Activated naive CD4-positive, alpha-beta T cell treated with anti-CD3 and anti-CD28 coated beads for 36 hours (primary cell): Measurements from ENCODE around the gene STX10. TPM values are rescaled to one million over a fixed set of nuclear protein-coding genes. Genes with fewer than 3 reads are reported as not detected.
"Not testable (repeated sequence)": the region's sequence is repeated elsewhere in the genome, so short reads cannot be mapped to it uniquely, and the experiment has no call there.

ENCODE experiments used
- CTCF ChIA-PET: fragments of 350-600 bp; sonication (Branson Sonifier 250); formaldehyde crosslinking; loops from one replicate; lab custom pipeline; 2021; ENCODE audit warnings: antibody characterized with exemption; lab: Charles Lee
- DNase-seq: peaks from one replicate; pipeline ENCODE4 v3.0.0-alpha.2; 2020
- H3K27ac Mint-ChIP-seq: one replicate; pipeline ENCODE4 v1.8.0; 2021; ENCODE audit warnings: mild to moderate bottlenecking, mixed read lengths
- H3K27me3 Mint-ChIP-seq: one replicate; pipeline ENCODE4 v1.8.0; 2021; ENCODE audit warnings: low read depth, mixed read lengths
- H3K36me3 Mint-ChIP-seq: one replicate; pipeline ENCODE4 v1.8.0; 2021; ENCODE audit warnings: low read depth, mixed read lengths
- H3K4me1 Mint-ChIP-seq: one replicate; pipeline ENCODE4 v1.8.0; 2021; ENCODE audit warnings: low read depth, mixed read lengths
- H3K4me3 Mint-ChIP-seq: one replicate; pipeline ENCODE4 v1.8.0; 2021; ENCODE audit warnings: mild to moderate bottlenecking, moderate library complexity, mixed read lengths
- H3K9me3 Mint-ChIP-seq: one replicate; pipeline ENCODE4 v1.8.0; 2021; ENCODE audit warnings: mixed read lengths
- intact Hi-C: fragments of 100-400 bp; cut with micrococcal nuclease; formaldehyde crosslinking; loops from one replicate; pipeline ENCODE4 v1.15.1; 2023
- total RNA-seq, 2 experiments: library from RNA; stranded (reverse); gene quantifications; one replicate each; pipeline ENCODE4 v1.2.3, GENCODE V29; 2021

The STX10 gene, protein sequence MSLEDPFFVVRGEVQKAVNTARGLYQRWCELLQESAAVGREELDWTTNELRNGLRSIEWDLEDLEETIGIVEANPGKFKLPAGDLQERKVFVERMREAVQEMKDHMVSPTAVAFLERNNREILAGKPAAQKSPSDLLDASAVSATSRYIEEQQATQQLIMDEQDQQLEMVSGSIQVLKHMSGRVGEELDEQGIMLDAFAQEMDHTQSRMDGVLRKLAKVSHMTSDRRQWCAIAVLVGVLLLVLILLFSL
- total RNA-seq = 10 to 100 TPM; 48.3 to 48.9 TPM

DNA sequence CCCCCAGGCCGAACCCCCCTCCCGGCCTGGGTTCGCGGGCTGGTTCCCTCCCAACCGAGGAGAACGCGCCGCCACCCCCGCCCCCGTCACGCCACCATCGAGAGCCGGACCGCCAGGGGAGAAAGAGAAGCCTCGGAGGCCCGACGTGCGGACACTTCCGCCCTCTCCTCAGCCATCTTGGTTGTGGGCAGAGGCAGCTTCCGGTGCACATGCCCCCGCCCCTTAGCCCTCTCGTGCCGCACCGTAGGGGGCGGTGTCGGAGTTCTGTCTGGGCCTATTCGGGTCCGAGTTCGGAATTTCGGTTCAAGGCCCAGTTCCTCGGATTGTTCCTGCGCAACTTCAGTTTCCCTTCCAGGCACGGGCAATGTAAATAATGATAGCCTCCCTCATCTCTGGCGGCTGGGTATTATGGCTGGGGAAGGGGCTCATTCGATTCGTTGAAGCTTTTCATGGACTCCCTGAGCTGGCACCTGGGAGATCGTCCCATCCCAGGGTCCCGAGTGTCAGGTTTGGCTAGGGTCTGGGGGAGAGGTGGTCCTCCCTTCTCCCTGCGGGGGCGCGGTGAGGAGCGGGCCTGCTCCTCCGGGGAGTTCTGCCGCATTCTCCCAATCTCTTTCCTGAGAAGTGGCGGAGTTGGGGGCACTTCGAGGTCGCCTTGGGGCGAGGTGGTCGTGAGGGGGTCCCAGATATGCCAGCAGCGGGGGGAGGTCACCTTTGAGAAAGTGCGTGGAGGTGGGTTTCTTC, at the start of gene STX10, which contains the start of gene IER2:
TSS of gene STX10 (minus strand) at position 189 of the 744 bp plus-strand sequence. CDS start 202 bp downstream, outside the sequence.
TSS of gene IER2 (plus strand) at position 225 of the 744 bp plus-strand sequence. CDS start 2,776 bp downstream, outside the sequence.
- peaks cover 29% of the 10 kb centered on the region for H3K36me3 Mint-ChIP-seq

DNA sequence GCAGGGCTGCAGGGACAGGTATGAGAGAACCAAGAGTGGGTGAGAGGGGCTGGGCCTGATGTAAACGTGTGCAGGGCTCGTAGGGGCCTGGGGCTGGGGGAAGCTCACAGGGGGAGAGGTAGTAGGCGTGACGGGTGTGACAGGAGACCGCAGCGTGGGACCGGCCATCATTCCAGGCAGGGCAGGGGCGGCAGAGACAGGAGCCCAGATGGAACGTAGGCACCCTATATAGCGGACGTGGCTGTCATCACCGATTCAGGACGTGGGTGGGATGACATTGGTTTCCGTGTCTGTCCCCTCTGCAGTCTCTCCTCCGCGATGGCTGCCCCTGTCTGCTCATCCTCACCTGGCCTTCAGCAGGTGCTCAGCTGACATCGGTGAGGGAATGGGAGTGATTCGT, 48.5 kb upstream of the STX10 start:
- Mint-ChIP-seq H3K4me3 (no peak overlapping the region), H3K27me3 (no peaks in the 10 kb centered on the region), H3K9me3 (no peaks in the 10 kb centered on the region), H3K4me1 (peaks cover 14% of the 10 kb centered on the region), H3K27ac (no peak overlapping the region), H3K36me3 (no peaks in the 10 kb centered on the region)
- DNase-seq = no peak
- CTCF ChIA-PET = interaction anchor here (0.7 kb wide), 1 partner anchor 633 kb away, joined by 4 read pairs; no protein-coding TSS in a partner anchor
- intact Hi-C loops = no loop called here

More for the DNA sequence above, at the start of gene STX10, which contains the start of gene IER2:
- Mint-ChIP-seq H3K27me3 (no peaks in the 10 kb centered on the region), H3K27ac (peak within 1 kb of the TSS; percentile 98), H3K4me1 (peaks cover 19% of the 10 kb centered on the region), H3K4me3 (peak within 1 kb of the TSS; percentile 99), H3K9me3 (no peaks in the 10 kb centered on the region)
- CTCF ChIA-PET = interaction anchor here (0.8 to 1.1 kb wide), 2 partner anchors 46 to 55 kb away, joined by 3 read pairs; no protein-coding TSS in a partner anchor
- intact Hi-C loops = loop anchor here (1.0 to 5.0 kb wide), 8 partner anchors 16 to 1232 kb away; partner anchors contain the start of genes ADGRE5 and TRIR
- peak; percentile 96 for DNase-seq

DNA sequence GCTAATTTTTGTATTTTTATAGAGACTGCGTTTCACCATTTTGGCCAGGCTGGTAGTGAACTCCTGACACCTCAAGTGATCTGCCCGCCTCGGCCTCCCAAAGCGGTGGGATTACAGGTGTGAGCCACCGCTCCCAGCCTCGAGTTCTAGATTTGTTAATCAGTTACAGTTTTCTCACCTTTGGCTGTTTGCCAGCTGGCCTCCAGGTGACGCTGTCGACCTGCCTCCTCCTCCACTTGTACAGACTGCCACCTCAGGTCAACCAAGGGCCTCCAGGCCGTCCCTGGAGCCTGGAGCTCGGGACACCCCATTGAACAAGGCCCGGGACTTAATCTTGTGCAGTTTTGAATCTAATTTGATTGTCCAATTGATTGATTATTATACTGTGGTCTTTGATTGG, 45.5 kb upstream of the STX10 start:
- CTCF ChIA-PET = interaction anchor here (0.5 to 4.2 kb wide), 25 partner anchors 10 to 394 kb away, joined by 3 to 49 read pairs (median 5); no protein-coding TSS in a partner anchor
- no peaks in the 10 kb centered on the region for H3K36me3 Mint-ChIP-seq
- intact Hi-C loops = no loop called here
- H3K9me3 Mint-ChIP-seq = no peaks in the 10 kb centered on the region
- H3K27me3 Mint-ChIP-seq = no peaks in the 10 kb centered on the region
- H3K4me3 Mint-ChIP-seq = no peak overlapping the region
- DNase-seq = peak; percentile 75
- H3K4me1 Mint-ChIP-seq = peaks cover 25% of the 10 kb centered on the region
- no peak overlapping the region for H3K27ac Mint-ChIP-seq

DNA sequence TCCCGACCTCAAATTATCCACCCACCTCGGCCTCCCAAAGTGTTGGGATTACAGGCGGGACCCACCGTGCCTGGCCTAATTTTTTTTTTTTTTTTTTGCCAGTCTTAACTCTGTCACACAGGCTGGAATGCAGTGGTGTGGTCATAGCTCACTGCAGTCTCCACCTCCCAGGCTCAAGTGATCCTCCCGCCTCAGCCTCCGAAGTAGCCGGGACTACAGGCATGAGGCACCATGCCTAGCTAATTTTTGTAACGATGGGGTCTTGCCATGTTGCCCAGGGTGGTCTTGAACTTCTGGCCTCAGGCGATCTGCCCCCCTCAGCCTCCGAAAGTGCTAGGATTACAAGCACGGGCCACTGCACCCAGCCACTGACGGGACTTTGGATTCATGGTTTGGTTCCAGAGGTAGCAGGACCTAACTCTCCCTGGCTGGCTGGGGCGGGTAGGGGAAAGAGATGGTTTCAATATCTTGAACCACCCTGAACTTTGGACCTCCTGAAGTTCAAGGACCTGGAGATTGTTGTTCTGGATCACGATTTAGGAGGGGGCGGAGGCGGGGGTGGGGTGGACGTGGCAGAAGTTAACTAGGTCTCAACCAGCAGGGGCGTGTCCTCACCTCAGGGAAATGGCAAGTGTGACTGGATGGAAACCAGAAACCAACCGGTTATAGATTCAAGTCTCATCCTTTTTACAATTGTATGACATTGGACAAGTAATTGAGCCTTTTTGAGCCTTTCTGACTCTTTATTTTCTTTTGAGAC, 40.8 kb upstream of the STX10 start:
- Mint-ChIP-seq H3K9me3 (no peaks in the 10 kb centered on the region), H3K27ac (no peak overlapping the region), H3K4me1 (peaks cover 41% of the 10 kb centered on the region), H3K27me3 (no peaks in the 10 kb centered on the region), H3K36me3 (no peaks in the 10 kb centered on the region), H3K4me3 (no peak overlapping the region)
- DNase-seq = peak; percentile 54
- CTCF ChIA-PET = interaction anchor here (1.2 kb wide), 2 partner anchors 22 to 72 kb away, joined by 3 to 4 read pairs; no protein-coding TSS in a partner anchor
- intact Hi-C loops = loop anchor here (5.0 kb wide), 1 partner anchor 34 kb away; no protein-coding TSS in a partner anchor

DNA sequence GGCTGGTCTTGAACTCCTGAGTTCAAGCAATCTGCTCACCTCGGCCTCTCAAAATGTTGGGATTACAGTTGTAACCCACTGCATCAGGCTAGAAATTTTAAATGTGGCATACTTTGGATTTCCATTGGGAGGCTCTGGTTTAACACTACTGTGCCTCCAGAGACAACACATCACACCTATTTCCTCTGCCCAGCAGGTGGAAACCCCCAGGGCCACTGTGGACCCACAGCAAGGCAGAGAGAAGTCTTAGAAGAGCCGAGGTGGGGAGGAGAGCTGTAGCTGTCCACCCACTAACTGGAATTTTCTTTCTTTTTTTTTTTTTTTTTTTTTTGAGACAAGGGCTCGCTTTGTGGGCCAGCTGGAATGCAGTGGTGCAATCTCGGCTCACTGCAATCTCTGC, 39.4 kb upstream of the STX10 start:
- peaks cover 36% of the 10 kb centered on the region for H3K4me1 Mint-ChIP-seq
- H3K4me3 Mint-ChIP-seq = no peak overlapping the region
- H3K27ac Mint-ChIP-seq = no peak overlapping the region
- no peaks in the 10 kb centered on the region for H3K9me3 Mint-ChIP-seq
- H3K27me3 Mint-ChIP-seq = no peaks in the 10 kb centered on the region
- DNase-seq = no peak
- CTCF ChIA-PET = interaction anchor here (0.7 to 1.2 kb wide), 4 partner anchors 20 to 73 kb away, joined by 3 to 7 read pairs (median 4); no protein-coding TSS in a partner anchor
- H3K36me3 Mint-ChIP-seq = no peaks in the 10 kb centered on the region
- intact Hi-C loops = no loop called here

DNA sequence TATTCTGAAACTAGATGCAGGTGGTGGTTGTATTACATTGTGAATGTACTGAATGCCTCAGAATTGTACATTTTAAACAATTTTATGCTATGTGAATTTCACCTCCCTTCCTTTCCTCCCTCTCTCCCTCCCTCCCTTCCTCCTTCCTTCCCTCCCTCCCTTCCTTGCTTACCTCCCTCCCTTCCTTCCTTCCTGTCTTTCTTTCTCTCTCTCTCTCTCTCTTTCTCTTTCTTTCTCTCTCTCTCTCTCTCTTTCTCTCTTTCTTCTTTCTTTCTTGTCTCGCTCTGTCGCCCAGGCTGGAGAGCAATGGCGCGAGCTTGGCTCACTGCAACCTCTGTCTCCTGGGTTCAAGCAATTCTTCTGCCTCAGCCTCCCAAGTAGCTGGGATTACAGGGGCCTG, 37.2 kb upstream of the STX10 start:
- CTCF ChIA-PET = interaction anchor here (0.7 kb wide), 1 partner anchor 7 kb away, joined by 3 read pairs; no protein-coding TSS in a partner anchor
- H3K4me3 Mint-ChIP-seq = no peak overlapping the region
- H3K9me3 Mint-ChIP-seq = no peaks in the 10 kb centered on the region
- no peaks in the 10 kb centered on the region for H3K36me3 Mint-ChIP-seq
- DNase-seq = no peak
- peaks cover 27% of the 10 kb centered on the region for H3K4me1 Mint-ChIP-seq
- no peaks in the 10 kb centered on the region for H3K27me3 Mint-ChIP-seq
- intact Hi-C loops = no loop called here
- H3K27ac Mint-ChIP-seq = no peak overlapping the region

DNA sequence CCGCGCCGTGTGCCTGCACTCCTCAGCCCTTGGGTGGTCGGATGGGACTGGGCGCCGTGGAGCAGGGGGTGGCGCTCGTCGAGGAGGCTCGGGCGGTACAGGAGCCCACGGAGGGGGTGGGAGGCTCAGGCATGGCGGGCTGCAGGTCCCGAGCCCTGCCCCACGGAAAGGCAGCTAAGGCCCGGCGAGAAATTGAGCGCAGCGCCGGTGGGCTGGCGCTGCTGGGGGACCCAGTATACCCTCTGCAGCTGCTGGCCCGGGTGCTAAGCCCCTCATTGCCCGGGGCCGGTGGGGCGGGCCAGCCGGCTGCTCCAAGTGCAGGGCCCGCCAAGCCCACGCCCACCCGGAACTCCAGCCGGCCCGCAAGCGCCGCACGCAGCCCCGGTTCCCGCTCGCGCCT, 36.5 kb upstream of the STX10 start:
- H3K36me3 Mint-ChIP-seq, H3K9me3 Mint-ChIP-seq, intact Hi-C loops, H3K4me3 Mint-ChIP-seq, H3K27me3 Mint-ChIP-seq, H3K27ac Mint-ChIP-seq, DNase-seq: not testable (repeated sequence)
- H3K4me1 Mint-ChIP-seq = peaks cover 33% of the 10 kb centered on the region
- CTCF ChIA-PET = interaction anchor here (0.6 to 1.7 kb wide), 3 partner anchors 8 to 31 kb away, joined by 3 to 9 read pairs (median 3); no protein-coding TSS in a partner anchor

DNA sequence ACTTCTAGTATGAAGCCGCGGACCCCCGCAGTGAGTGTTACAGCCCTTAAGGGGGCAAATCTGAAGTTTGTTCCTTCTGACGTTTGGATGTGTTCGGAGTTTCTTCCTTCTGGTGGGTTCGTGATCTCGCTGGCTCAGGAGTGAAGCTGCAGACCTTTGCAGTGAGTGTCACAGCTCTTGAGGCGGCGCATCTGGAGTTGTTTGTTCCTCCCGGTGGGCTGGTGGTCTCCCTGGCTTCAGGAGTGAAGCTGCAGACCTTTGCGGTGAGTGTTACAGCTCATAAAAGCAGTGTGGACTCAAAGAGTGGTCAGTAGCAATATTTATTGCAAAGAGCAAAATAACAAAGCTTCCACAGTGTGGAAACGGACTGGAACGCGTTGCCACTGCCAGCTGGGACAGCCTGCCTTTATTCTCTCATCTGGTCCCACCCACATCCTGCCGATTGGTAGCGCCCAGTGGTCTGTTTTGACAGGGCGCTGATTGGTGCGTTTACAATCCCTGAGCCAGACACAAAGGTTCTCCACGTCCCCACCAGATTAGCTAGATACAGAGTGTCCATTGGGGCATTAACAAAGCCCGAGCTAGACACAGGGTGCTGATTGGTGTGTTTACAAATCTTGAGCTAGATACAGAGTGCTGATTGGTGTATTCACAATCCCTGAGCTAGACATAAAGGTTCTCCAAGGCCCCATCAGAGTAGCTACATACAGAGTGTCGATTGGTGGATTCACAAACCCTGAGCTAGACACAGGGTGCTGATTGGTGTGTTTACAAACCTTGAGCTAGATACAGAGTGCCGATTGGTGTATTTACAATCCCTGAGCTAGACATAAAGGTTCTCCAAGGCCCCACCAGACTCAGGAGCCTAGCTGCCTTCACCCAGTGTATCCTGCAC, 35.8 kb upstream of the STX10 start:
- H3K4me1 Mint-ChIP-seq = peaks cover 30% of the 10 kb centered on the region
- H3K27me3 Mint-ChIP-seq, H3K27ac Mint-ChIP-seq, H3K36me3 Mint-ChIP-seq, intact Hi-C loops, DNase-seq, H3K4me3 Mint-ChIP-seq, H3K9me3 Mint-ChIP-seq: not testable (repeated sequence)
- CTCF ChIA-PET = interaction anchor here (0.5 to 1.7 kb wide), 4 partner anchors 8 to 303 kb away, joined by 3 to 9 read pairs (median 4); no protein-coding TSS in a partner anchor

DNA sequence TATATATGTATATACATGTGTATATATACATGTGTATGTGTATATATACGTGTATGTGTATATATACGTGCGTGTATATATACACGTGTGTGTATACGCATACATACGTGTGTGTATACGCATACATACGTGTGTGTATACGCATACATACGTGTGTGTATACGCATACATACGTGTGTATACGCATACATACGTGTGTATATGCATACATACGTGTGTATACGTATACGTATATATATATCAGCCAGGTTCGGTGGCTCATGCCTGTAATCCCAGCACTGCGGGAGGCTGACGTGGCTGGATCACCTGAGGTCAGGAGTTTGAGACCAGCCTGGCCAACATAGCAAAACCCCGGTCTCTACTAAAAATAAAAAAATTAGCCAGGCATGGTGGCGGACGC, 34.8 kb upstream of the STX10 start:
- H3K27me3 Mint-ChIP-seq, H3K36me3 Mint-ChIP-seq, H3K4me3 Mint-ChIP-seq, H3K9me3 Mint-ChIP-seq, intact Hi-C loops, H3K27ac Mint-ChIP-seq, DNase-seq: not testable (repeated sequence)
- CTCF ChIA-PET = interaction anchor here (1.3 to 1.7 kb wide), 2 partner anchors 11 to 30 kb away, joined by 3 to 9 read pairs; no protein-coding TSS in a partner anchor
- peaks cover 38% of the 10 kb centered on the region for H3K4me1 Mint-ChIP-seq

DNA sequence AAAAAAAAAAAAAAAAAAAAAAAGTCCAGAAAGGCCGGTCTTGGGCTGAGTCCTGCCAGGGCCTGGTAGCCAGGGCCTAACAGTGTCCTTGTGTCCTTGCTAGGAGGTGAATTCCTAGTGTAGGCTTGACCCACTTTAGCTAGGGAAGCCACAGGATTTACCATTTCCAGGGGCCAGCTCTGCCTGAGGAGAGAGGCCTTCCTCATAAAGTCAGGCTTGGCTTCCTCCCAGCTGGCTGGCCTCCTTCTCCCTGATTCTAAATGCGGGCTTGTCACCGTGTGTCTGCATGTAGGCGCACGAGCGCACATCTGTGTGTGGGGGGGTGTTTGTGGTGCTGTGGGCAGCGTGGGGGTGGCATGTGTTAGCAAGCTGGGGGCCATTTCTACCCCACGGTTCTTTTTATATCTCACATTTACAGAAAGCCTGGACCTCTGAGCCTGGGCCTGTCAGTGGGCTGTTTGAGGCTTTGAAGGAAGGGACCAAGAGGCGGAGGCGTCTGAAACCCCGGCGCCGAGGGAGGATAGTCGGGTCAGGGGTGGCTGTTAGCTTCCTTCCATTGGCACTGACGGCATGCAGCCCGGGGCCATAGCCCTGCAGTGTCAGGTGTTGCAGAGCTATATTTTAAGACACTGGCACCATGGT, 31.7 kb upstream of the STX10 start:
- H3K27me3 Mint-ChIP-seq = no peaks in the 10 kb centered on the region

More for the DNA sequence above, 31.7 kb upstream of the STX10 start:
- DNase-seq = peak; percentile 36
- intact Hi-C loops = no loop called here
- Mint-ChIP-seq H3K36me3 (no peaks in the 10 kb centered on the region), H3K4me3 (no peak overlapping the region), H3K9me3 (no peaks in the 10 kb centered on the region), H3K4me1 (peaks cover 28% of the 10 kb centered on the region), H3K27ac (peak overlapping the region; percentile 53)
- CTCF ChIA-PET = interaction anchor here (1.4 to 3.2 kb wide), 3 partner anchors 12 to 216 kb away, joined by 3 to 23 read pairs (median 5); no protein-coding TSS in a partner anchor
